Measurements from ENCODE around the gene SH3RF3.

The SH3RF3 gene

DNA sequence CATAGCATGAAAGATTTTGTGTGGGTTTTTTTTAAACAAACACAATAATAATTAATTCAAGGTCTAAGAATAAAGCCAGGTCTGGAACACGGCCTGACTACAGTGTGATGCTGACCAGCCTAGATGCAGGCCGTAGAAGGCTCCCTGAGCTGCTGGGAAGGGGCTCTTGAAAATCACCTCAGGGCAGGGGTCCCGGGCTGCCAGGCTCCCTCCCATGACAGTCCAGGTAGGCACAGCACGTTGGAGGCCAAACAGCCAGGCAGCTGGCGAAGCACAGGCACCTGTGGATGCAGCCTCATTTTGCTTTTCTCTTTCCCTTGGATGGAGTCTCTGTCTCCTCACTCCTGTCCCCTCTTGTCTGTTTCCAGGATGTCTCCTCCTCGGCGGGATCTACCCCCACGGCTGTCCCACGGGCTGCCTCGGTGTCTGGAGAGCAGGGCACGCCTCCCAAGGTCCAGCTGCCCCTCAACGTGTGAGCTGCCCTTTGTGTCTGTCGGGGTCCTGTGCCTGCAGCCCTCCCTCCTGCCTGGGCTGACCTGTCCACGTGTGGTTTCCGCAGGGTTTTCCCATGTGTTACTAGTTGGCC lies 290.3 kb downstream of the SH3RF3 start:
- no peak for TF ChIP-seq CTCF (IDR thresholded peaks at IDR 0.05; ENCODE audit: control insufficient read depth, insufficient read depth, low read depth, low read length, missing control alignments)
- no peak overlapping the region for H3K4me3 ChIP-seq (ENCODE audit: control insufficient read depth, low read depth, low read length)
- no peak for DNase-seq (ENCODE audit: low read depth)

DNA sequence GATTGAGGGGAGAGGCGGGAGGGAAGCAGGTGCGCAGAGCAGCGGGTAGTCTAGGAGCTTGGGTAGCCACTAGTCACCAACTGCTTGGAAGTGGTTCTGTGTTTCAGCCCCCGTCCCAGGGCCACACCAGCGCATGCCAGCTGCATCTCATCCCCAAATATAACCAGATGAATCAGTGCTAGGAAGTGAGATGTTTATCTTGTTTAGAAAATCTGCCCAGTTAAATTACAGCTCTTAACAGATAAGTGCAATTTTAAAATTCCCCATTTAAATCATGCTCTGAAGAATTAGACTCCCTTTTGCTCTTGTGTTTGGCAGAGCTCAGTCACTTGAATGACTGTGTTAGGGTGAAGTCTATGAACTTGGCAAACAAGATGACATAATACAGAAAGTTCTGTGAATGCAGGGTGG lies 291.0 kb downstream of the SH3RF3 start:
- peak; percentile 13 for DNase-seq (ENCODE audit: low read depth)
- no peak for TF ChIP-seq CTCF (IDR thresholded peaks at IDR 0.05; ENCODE audit: control insufficient read depth, insufficient read depth, low read depth, low read length, missing control alignments)
- H3K4me3 ChIP-seq (ENCODE audit: control insufficient read depth, low read depth, low read length), result no peak overlapping the region

- no peak overlapping the region for H3K4me3 ChIP-seq (ENCODE audit: control insufficient read depth, low read depth, low read length)
- no peak for TF ChIP-seq CTCF (IDR thresholded peaks at IDR 0.05; ENCODE audit: control insufficient read depth, insufficient read depth, low read depth, low read length, missing control alignments)
- DNase-seq (ENCODE audit: low read depth), result no peak
These were observed 292.1 kb downstream of the SH3RF3 start for GRCh38 chr2:109421101-109421500.

DNA sequence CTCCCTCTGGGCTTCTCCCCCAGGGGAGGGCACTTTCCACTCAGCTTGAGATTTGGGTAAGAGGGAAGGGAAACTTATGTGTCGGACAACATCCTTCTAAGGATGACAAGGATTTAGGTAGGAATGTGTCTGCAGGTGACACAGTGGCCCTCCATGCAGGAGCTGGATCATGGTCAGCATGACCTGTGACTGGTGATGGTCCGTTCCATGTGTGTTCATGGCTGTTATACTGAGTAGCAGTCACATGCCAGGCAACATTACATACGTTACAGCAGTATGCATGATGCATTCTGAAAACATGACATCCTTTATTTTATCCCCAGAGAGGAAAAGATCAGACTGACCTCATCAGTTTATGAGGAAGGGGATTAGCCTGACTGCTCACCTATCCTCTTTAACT lies 292.6 kb downstream of the SH3RF3 start:
- H3K4me3 ChIP-seq (ENCODE audit: control insufficient read depth, low read depth, low read length), result no peak overlapping the region
- TF ChIP-seq CTCF (IDR thresholded peaks at IDR 0.05; ENCODE audit: control insufficient read depth, insufficient read depth, low read depth, low read length, missing control alignments), result no peak
- DNase-seq (ENCODE audit: low read depth), result no peak

GRCh38 chr2:109422071-109422757 lies 293.2 kb downstream of the SH3RF3 start:
- H3K4me3 ChIP-seq (ENCODE audit: control insufficient read depth, low read depth, low read length), result no peak overlapping the region
- no peak for TF ChIP-seq CTCF (IDR thresholded peaks at IDR 0.05; ENCODE audit: control insufficient read depth, insufficient read depth, low read depth, low read length, missing control alignments)
- no peak for DNase-seq (ENCODE audit: low read depth)

DNA sequence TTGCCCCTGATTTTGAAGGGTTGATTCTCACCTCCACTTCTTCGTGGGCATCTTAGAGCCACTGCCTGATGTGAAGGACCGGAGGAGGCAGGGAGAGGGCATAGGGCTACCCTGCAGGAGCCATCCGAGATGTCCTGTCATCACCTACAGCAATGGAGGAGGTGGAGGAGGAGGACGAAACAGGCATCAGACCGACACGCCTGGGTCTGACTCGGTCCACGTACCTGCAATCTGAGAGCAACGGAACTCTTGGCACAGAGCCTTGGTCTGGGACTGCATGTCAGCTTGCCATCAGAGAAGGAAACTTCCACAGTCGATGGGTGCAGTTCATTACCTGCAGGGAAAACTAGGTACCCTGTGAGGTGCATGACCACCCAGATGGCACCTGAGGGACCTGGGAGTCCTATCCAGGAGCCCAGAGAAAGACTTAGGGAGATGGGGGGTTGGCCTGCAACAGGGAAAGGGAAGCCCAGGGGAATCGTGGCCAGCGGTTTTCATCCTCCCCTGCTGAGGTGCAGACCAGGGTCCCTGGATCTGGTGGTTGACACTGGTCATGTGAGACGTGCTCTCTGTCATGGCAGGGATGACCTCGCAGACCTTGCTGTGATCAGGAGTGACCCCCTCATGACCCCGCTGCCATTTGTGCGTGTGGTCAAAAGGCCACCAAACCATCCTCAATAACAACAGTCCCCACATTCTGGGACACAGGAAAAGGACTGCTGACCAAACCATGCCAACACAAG lies 293.9 kb downstream of the SH3RF3 start:
- TF ChIP-seq CTCF (IDR thresholded peaks at IDR 0.05; ENCODE audit: control insufficient read depth, insufficient read depth, low read depth, low read length, missing control alignments), result no peak
- no peak for DNase-seq (ENCODE audit: low read depth)
- no peak overlapping the region for H3K4me3 ChIP-seq (ENCODE audit: control insufficient read depth, low read depth, low read length)
